Activated naive CD8-positive, alpha-beta T cell treated with anti-CD3 and anti-CD28 coated beads, Interleukin-2, amount 50 U/mL, for 16 hours (primary cell): Measurements from ENCODE around the gene WDR3.
"Not testable (repeated sequence)": the region's sequence is repeated elsewhere in the genome, so short reads cannot be mapped to it uniquely, and the experiment has no call there.

ENCODE experiments used
- DNase-seq: peaks from one replicate; pipeline ENCODE4 v3.0.0-alpha.2; 2020; ENCODE audit warnings: low read depth, low spot score

Gene WDR3

DNA sequence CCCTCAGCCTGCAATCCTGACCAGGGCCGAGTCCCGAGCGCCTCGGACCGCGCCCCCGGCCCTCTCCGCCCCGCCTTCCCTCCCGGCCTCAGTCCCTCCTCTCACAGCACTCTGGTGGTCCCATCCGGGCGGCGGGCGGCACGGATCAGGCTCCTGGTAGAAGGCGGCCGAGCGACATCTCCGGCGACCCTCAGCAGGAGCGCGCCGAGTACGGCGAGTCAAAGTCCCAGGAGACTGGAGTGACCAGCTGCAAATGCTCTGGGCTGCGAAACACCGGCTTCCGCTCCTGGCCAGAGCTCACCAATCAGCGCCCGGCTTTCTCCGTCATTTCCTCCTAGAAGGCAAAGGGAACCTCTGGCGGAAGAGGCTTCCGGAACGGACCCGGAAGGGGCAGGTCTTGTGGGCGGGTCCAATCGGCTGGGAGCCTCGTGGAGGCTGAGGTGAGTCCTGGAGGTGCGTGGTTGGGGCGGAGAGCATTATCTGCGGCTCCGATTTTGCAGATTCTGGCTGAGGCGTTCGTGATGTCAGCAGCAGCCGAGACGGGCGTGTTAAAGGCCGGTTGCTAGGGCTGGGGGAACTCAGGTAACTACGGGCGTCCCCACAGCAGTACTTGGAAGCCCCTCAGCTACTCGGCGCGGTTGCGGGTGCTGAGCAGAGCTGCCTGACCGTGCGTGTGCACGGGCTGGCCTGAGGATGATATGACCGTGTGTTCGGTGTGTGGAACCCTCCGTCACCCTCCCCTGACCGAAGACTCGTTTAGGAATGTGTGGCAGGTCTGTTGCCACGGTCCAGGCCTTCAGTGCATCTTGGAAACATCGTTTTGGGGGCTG, at the start of gene WDR3, which contains the start of gene GDAP2:
WDR3 (plus strand) TSS at position 397 of the 830 bp plus-strand sequence. CDS start 3,581 bp downstream, outside the sequence.
GDAP2 (minus strand) TSS at position 279 of the 830 bp plus-strand sequence. CDS start 9,264 bp downstream, outside the sequence.
- DNase-seq = peak; percentile 92

DNA sequence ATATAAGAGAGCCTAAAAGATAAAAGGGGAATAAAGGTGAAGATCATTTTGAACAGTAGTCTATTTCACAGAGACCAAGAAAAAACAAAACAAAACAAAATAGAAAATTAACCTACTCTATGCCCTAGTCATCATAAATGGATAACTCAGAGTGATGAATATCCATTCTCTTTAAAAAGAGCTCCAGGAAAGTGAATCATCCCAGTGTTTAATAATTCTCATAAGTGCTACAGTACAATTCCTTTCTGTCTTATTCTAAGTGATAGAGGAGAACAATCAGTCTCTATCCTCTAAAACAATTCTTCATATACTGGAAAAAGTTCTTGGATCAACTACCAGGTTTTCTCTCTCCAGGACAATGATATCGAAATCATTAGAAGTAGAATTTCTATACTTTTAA, 45.9 kb upstream of the WDR3 start:
- no peak for DNase-seq

DNA sequence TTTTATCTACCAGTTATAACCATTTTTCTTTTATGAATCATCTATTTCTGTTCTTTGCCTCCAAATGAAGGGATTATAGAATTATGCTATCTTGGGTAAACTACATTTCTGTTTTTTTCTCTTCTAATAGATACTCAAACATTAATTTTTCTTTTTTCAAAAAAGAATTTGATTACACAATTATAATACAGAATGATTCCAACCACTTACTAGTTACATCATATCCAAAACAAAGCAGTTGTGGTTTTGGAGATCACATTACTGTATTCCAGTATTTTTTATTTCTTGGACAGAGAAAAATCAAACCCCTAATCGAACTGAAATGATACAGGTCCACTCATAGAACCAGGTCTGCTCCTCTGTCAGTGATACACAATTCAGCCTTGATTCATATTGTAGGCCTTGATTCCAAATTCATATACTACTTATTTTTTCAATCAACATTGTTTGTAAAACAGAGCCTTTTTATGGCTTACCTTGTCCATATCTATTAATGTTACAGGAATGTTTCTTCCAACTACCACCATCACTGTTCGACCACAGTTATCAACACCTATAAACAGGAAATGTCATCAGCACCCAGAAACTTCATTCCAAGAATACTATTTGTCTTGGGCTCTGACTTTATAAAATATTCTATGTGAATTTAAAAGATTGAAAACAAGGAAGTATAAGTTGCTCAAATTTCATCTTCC, 43.3 kb upstream of the WDR3 start:
- no peak for DNase-seq

DNA sequence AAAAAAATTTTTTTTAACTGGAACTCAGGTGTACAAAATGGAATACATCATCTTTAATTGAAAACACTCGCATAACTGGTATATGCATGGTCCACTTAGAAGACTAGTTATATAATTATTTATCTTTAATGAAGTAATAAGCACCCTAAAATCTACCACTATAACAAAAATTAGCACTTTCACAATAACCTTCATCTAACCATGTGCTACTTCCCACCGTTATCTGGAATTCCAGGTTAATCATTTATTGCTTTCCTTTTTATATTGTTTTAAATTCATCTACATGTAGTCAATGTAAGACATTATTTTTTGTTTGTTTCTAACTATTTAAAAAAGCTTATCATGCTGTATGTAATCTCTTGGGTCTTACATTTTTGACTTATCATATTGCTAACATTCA, 39.1 kb upstream of the WDR3 start:
- DNase-seq = no peak

DNA sequence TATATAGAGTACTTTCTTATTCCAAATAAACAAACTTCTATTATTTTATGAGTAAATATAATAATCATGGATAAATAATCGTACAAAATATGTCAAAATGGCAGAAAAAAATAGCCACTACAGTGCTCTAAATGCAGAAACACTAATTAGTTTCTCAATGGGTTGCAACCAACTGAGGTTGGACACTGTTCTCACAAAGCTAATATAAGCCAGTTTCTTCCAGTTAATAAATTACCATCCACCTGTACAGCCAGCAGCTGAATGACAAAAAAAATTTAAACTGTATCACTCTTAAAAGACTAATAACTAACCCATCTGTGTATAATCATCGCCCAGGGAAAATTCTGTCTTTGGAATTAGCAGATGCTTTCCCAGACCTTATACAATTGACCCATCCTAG, 37.0 kb upstream of the WDR3 start:
- no peak for DNase-seq

DNA sequence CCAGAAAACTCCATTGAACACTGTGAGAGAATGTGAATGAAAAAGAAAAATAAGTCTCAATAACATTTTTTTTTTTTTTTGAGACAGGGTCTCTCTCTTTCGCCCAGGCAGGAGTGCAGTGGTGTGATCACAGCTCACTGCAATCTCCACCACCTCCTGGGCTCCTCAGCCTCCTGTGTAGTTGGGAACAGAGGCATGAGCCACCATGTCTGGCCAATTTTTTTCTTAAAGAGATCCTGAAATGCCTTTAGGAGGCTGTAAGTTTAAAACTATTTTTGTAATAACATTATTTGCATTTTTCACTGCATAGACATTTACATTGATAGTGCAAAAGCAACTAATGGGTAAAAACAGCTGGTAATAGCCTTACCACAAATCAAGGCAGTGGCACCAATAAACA, 35.5 kb upstream of the WDR3 start:
- no peak for DNase-seq

DNA sequence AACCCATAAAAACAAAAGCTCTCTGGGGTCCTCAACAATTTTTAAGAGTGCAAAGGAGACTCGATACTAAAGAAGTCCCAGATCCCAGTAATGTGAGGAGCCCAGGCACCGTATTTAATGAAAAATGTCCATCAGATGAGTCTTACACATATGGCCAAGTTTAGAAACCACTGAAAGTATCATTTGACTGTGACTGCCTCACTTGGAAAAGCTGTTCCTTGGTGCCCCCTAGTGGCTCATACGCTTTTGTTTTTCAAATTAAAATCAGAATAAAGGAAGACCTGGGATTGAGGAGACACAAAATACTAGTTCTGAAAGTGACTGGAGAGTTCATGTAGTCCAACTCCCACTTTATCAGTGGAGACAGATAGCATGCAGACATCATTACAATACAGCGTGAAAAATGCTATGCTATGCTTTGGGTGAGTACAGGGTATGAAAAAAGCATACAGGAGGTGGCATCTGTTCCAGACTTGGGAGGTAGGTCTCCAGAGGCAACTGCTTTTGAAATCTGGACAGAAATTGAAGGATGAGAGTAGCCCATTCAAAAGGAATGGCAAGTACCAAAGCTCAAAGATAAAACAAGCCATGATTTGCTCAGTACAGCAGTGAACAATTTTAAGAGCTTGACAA, 33.9 kb upstream of the WDR3 start:
- DNase-seq = peak; percentile 27

DNA sequence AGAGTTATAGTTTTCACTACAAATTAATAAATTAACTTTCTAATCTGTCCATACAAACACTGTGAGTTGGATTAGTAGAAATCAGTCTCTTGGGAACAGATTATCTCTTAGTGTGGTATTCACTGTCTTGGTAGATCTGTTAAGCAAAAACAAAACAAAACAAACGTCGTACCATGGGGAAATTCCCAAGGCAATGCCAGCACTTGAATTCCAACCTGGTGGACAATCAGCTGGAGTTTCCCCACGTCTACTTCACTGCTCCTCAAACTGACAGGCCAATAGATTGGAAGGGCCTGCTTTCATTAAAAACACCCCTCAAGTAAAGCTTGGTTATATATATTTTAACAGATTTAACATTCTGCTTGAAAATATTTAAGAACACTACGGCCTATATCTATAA, 32.0 kb upstream of the WDR3 start:
- no peak for DNase-seq

DNA sequence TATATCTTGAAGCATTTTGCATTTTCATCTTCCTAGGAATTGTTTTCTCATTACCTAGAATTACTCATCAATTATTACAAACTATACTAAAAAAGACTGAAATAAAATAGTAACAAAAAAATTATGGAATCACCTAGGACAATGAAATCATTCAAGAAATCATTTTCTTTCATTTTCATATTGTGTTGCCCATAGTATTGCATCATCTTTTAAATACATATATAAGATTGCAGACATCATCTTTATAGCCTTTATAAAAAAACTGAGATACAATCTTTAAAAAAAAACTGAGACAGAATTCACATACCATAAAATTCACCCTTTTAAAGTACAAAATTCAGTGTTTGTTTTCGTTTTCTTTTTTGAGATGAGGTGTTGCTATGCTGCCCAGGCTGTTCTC, 29.7 kb upstream of the WDR3 start:
- DNase-seq = no peak

DNA sequence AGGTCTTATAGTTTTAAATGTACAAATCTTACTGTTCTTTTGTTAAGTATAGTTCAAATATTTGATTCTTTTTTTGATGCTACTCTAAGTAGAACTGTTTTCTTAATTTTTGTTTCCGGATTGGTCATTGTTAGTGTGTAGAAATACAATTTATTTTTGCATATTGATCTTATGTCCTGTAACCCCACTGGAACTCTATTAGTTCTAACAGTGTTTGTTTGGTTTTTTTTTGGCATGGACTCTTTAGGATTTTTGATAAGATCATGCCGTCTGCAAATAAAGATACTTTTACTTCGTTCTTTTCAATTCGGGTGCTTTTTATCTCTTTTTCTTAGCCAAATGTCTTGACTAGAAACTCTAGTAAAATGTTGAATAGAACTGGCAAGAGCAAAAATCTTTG, 26.6 kb upstream of the WDR3 start:
- no peak for DNase-seq

DNA sequence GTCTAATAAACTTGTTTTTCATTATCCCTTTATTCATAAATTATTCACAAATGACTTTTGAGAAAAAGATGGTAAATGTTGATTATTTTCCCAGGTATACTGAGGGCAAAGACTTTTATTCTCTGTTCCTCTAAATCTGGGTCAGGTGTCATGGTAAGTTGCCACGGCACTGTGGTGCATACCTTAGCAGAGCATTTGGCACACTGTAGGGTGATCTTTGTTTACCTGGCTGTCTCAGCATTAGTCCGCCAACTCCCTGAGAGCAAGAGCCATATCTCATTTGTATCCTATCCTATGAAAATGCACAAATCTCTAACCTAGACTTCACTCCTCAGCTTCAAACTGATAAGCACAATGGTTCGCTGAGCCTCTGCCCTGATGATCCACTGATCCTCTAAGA, 25.1 kb upstream of the WDR3 start:
- DNase-seq = no peak

DNA sequence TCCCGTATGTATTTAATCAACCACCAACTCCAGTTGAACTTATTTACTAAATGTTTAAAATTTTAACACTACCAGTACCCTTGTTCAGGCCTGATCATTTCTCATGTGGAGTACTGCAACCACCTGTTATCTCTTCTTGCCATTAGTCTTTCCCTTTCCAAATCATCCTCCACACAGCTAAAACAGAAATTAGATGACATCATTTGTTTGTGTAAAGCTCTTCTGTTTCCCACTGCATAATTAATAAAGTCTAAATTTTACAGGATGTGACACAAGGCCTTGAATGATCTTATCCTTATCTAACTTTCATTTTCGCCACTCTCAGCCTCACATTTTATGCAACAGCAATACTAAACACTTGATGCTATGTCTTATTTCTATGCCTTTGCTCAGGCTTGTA, 24.5 kb upstream of the WDR3 start:
- no peak for DNase-seq

DNA sequence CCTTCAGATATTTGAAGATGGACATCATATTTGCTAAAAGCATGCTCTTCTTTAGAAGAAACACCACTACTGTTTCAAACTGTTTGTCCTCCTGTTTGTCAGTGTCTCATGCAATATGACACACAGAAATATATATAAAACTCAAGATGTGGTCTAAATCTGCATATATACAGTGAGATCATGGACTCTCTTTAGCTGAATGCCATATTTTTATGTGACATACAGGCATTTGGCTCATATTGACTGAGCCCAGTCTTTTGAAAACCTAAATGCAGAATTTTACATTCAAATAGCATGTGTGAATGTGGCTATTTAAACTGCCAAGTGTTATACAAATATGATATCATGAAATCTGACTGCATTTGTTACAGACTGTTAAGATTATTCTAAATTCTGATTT, 18.5 kb upstream of the WDR3 start:
- no peak for DNase-seq

DNA sequence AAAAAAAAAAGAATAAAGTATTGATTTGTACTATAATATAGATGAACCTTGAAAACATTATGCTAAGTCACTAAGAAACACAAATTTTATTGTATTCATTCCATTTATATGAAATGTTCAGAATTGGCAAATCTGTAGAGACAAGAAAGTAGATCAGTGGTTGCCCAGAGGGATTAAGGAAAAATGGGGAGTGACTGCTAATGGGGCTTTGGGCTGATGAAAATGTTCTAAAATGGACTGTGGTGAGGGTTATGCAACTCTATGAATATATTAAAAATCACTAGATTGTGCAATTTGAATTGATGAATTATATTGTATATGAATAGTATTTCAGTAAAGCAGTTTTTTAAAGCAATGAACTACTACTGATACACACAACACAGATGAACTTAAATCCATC, 10.2 kb upstream of the WDR3 start:
- no peak for DNase-seq

DNA sequence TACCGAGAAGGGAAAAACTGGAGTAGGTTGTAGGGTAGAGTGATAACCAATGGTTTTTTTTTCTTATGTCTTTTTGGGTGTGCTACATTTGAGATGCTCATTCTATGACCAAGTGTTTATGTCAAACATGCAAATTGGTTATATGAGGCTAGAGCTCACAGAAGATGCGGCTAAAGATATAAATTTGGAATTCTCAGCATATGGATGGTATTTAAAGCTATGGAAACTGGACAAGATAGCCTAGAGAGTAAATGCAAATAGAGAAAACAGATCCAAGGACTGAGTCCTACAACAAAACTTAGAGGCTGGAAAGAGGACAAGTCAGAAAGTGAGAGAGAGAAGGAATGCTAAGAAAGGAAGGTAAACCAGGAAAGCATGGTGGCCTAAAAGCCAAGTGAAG, 7.5 kb upstream of the WDR3 start:
- no peak for DNase-seq

DNA sequence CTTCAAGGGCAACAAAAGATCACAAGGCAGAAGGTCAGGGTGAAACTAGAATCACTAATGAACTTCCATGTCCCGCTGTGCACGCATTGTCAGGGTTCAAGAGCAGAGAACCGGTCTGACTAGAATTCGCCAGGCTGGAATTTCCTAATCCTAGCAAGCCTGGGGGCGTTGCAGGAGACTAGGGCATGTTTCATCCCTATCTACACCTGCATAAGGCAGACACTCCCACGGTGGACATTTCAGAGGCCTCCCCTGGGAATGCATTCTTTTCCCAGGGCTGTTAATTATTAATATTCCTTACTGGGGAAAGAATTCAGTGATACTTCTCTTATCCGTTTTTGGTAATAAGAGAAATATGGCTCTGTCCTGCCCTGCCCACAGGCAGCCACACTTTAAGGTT, 6.8 kb upstream of the WDR3 start:
- not testable (repeated sequence) for DNase-seq

DNA sequence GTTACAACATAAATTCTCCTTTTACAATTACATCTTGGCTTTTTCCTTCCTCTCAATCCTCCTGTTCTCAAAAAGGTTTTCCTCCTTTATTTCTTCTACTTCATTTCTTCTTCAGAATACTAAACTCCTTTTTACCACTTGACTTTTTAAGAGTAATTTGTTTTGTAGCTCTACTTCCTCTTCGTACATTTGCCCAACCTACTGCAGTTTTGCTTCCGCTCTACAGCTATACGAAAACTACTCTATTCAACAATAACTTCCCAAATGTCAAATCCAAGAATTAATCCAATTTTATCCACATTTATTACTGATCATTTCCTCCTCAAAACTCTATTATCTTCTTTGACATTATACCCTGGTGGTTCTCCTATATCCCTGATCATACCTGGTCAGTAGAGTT, 3.6 kb upstream of the WDR3 start:
- DNase-seq = no peak

DNA sequence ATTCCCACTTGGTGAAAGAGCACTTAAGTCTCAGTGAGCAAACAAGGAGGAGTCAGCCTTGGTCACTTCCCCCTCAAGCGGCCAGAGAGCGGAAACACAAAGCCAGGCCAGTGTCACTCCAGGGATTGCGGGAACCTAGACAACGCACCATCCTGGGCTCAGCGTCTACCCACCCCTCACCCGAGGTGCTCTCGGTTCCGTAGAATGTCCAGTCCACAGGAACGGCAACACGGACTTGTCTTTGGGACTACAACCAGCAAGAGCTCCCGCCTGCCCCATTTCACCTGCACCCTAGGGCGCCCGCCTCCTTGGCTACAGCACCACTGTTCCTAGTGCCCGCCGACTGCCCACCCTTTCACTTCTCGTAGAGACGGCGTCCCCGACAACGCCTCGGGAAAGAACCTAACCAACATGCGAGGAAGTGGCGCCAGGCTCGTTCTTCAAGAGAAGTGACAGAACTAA, 627 bp upstream of the WDR3 start:
- DNase-seq = peak; percentile 1

DNA sequence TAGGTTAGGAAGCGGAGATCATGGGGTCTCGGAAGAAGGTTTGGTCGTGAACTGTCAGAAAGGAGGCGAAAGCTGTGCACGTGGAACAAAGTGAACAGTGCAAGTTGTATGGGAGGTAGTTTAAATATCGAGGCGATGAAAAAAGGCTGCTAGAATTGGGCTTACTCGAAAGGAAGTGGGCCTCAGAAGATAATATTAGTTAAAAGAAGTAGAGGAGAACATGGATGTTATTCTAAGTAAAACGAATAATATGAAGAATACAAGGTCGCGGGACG, 571 bp downstream of the WDR3 start:
- no peak for DNase-seq

DNA sequence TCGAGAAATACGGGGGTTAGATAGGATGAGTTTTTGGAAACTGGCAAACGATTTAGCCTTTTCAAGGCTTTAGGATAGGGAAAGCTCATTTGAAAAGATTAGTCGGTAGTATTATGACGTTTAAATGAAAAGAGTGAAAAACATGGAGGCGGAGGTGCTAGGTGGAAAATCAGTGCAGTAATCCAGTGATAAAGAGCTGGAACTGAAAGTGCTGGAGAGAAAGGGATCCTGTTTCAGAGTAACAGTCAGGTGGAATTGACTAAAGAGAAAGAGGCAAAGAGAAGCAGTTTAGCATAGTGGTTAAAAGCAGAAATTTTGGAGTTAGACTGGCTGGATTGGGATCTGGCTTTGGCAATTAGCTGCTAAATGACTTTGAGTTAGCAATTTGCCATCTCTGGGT, 945 bp downstream of the WDR3 start:
- no peak for DNase-seq

DNA sequence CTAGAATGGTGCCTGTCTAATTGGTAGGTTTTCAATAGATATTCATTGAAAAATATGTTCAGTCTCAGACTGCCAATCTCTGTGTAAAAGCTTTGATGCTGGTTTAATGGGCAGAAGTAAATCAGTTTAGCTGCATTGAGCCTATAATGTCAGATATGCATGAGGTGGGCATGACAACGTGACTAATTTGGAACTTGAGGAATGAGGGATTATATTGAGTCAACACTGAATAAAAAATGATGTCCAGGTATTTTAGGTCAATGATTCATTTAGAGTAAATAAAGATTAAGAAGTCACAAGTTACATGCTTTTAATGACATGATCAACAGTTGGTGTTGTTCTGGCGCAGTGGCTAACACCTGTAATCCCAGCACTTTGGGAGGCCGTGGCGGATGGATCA, 3.0 kb downstream of the WDR3 start:
- DNase-seq = no peak

DNA sequence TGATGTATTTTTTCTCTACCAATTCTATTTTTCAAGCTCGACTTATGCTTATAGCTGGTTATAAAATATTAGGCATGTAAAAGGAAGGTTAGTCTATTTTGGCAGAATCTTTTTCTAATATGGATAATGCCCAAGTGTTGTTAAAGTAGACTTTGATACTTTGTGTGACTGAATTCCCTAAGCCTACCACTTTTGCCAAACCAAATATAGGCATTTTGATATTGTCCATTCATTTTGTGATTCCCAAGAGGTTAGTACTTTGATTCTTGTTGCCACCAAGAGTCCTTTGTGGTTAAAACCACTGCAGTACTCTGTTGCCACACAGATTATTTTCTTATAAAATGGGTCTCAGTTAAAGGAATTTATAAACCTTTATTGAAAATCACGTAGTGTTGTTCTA, 4.2 kb downstream of the WDR3 start:
- DNase-seq = no peak

DNA sequence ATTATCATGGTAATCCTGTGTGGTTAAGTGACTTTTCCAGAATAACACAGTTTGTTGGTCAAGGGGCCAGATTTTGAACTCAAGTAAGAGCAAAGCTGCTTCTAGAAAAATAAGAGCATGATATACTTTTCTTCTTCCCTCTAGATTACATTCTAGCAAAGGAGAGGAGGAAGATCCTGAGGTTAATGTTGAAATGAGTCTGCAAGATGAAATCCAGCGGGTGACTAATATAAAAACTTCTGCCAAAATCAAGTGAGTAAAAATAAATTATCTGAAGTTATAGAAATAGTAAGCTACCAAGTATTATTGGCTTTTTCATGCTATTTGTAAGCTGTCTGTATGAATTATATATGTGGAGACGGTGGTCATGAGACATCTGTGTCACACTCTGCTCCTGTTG, 12.8 kb downstream of the WDR3 start:
- no peak for DNase-seq
